BE2C (cell line): ENCODE results near the gene RNASE11.
A peak's percentile ranks its signal among the peaks of the same experiment; 100 is the strongest.

Experiments used
- DNase-seq: peaks from one replicate; pipeline ENCODE4 v3.0.0-alpha.2; 2020
- H3K27me3 ChIP-seq: fragments of 250-450 bp; sonication (Bioruptor Pico); 2 replicates; pipeline ENCODE4 v1.5.1; 2020; ENCODE audit warnings: mild to moderate bottlenecking
- H3K36me3 ChIP-seq: fragments of 250-450 bp; sonication (Bioruptor Pico); 2 replicates; pipeline ENCODE4 v1.5.1; 2020; ENCODE audit warnings: mild to moderate bottlenecking
- H3K4me1 ChIP-seq: fragments of 250-450 bp; sonication (Bioruptor Pico); 2 replicates; pipeline ENCODE4 v1.5.1; 2020
- H3K4me3 ChIP-seq: 2 replicates; pipeline ENCODE4 v1.5.1; 2011; ENCODE audit warnings: low read depth, low read length
- H3K9me3 ChIP-seq: fragments of 250-450 bp; sonication (Bioruptor Pico); 2 replicates; pipeline ENCODE4 v1.5.1; 2020
- TF ChIP-seq, protein P1 (sequence below): IDR thresholded peaks from 2 replicates; pipeline ENCODE4 v1.5.1; 2012; ENCODE audit warnings: mild to moderate bottlenecking, low read depth, low read length

RNASE11 gene

DNA sequence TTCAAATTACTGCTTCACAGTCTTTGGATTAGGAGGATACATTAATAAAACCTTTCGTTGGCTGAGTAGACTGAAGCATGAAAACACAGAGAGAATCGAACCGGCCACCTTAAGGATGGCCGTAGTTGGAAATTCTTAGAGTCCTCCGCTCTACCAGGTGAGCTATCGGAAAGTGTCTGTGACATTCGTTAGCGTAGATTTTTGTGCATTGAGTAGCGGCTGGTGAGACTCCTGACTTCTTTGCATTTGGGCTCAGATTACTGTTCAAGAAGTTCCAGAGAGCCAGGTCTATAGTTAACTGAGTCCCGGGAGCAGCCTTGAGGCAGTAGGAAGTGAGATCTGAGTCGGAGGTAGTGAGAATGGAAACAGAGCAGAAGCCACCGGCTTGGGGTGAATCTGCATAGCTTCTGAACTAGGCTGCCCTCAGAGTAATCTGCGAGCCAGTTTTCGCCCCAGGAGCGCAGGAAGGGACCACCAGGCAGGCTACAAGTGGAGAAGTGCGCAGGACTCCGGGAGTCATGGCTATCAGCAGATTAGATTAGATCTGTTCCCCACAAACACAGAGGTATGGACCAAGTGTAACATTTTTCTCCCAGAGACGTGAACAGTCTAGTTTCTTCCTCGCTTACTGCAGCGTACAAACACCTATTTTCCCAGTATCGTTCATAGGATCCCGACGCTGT, 42.7 kb upstream of the RNASE11 start:
- peak overlapping the region; percentile 77 for H3K4me3 ChIP-seq
- peaks cover 16% of the 10 kb centered on the region for H3K27me3 ChIP-seq
- H3K4me1 ChIP-seq = no peaks in the 10 kb centered on the region
- no peaks in the 10 kb centered on the region for H3K9me3 ChIP-seq
- no peaks in the 10 kb centered on the region for H3K36me3 ChIP-seq
- TF ChIP-seq, protein P1, sequence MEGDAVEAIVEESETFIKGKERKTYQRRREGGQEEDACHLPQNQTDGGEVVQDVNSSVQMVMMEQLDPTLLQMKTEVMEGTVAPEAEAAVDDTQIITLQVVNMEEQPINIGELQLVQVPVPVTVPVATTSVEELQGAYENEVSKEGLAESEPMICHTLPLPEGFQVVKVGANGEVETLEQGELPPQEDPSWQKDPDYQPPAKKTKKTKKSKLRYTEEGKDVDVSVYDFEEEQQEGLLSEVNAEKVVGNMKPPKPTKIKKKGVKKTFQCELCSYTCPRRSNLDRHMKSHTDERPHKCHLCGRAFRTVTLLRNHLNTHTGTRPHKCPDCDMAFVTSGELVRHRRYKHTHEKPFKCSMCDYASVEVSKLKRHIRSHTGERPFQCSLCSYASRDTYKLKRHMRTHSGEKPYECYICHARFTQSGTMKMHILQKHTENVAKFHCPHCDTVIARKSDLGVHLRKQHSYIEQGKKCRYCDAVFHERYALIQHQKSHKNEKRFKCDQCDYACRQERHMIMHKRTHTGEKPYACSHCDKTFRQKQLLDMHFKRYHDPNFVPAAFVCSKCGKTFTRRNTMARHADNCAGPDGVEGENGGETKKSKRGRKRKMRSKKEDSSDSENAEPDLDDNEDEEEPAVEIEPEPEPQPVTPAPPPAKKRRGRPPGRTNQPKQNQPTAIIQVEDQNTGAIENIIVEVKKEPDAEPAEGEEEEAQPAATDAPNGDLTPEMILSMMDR = no peak
- peak; percentile 49 for DNase-seq

DNA sequence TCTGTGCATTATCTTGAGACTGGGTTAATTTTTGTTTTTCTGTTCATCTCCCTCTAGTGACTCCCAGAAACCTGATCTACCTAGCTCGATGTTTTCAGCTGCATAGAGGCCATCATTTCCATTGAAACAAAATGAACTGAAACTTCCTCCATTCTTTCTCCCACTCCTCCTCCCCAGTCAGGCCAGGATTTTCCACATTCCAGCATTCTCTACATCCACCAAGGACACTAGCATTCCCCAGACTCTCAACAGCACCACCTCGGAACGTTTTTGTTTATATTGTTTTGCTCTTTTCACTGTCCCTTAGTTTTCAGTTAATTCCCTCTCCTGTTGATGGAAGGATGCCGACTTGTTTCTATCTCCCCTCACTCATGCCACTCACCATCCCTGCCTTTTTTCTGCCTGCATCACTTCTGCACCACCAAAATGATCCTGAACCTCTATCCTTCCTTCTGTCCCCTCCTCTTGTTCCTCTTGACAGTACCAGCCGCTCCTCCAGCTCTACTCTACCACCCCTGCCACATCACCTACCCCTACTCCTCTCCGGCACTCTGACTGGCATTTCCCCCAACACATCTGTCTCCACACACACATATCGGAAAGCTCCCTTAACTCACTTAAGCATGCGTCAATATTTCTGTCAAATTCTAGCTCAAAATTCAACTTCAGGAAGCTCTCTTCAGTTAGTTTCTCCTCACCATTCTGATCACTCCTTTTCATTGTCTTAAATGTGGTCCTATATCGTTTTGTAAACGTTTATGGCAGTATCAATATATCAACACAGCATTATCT, 40.5 kb upstream of the RNASE11 start:
- no peak overlapping the region for H3K4me3 ChIP-seq

DNA sequence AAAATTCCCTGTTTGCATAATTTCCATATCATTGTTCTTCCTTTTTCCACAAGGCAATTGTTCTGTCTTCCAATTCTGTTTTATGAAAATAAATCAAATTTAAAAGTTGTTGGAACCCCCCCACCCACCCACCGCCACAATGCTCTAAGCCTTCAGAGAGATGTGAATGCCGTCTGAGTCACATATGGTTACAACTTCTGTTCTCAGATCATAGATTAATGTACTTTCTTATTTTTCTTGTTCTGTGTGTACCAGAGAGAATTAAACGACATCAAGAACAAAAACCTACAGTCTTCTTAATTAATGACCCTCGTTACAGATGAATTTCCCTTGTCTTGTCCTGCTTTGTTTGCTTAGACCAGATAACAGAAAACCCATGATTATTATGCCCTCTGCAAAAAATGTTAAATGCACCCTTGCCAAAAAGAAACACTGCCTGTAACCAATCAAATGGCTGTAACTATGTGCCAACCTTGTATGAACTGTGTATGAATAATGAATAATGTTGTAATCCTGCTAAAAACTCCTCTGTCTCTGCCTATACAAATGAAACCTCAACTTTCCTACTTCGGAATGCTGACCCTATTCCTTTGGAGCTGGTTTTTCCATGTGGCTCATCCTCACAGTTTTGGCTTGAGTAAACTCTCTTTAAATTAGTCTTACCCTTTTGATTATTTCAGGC, 39.7 kb upstream of the RNASE11 start:
- Histone ChIP-seq H3K4me1 (no peaks in the 10 kb centered on the region), H3K9me3 (no peaks in the 10 kb centered on the region), H3K36me3 (no peaks in the 10 kb centered on the region), H3K4me3 (no peak overlapping the region), H3K27me3 (peaks cover 16% of the 10 kb centered on the region)
- no peak for DNase-seq
- TF ChIP-seq, protein P1 = no peak

More for the DNA sequence above, 40.5 kb upstream of the RNASE11 start:
- TF ChIP-seq, protein P1 = no peak
- no peaks in the 10 kb centered on the region for H3K36me3 ChIP-seq
- H3K9me3 ChIP-seq = no peaks in the 10 kb centered on the region
- H3K27me3 ChIP-seq = peaks cover 16% of the 10 kb centered on the region
- no peaks in the 10 kb centered on the region for H3K4me1 ChIP-seq
- DNase-seq = no peak

DNA sequence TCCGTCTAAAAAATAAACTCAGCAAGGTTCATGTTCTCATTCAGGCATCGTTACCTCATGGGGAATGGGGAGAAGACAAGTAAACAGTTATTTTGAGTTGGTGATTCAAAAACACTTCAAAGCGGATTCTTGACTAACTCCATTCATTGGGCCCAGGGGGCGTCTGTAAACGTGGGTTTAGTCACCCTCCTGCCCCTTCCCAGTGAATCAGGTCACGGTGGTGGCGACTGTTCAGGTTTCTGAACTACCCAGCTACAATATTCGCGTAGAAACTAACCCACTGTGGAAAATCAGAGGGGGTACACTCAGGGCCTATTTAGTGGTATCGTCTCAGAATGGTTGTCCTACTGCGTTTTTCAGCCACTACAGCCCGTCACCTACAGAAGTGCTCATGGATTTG, 38.5 kb upstream of the RNASE11 start:
- TF ChIP-seq, protein P1 = no peak
- no peaks in the 10 kb centered on the region for H3K9me3 ChIP-seq
- no peaks in the 10 kb centered on the region for H3K36me3 ChIP-seq
- no peaks in the 10 kb centered on the region for H3K4me1 ChIP-seq
- H3K27me3 ChIP-seq = peaks cover 16% of the 10 kb centered on the region
- DNase-seq = no peak
- peak overlapping the region; percentile 76 for H3K4me3 ChIP-seq

DNA sequence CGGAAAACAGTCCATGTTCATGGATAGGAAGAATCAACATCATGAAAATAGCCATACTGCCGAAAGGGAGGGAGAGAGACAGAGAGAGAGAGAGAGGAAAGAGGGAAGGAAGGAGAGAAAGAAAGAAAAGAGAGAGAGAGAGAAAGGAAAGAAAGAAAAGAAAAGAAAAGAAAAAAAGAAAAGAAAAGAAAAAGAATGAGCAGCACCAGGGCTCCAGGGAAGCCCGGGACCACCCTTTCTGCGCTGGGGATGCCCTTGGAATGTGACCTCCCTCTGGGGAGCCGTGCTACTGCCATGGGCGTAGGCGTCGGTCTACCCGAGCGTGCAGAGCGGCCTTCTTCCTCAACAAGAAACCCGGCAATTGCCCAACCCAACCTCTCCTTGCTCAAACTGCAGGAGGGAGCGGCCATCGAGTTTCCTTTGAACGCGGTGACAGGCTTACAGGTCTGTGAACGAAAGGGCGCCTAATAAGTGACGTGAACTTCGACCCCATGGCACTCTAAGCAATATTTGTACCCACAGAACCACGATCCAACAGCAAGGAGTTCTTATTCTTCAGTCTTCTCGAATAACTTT, 36.8 kb upstream of the RNASE11 start:
- TF ChIP-seq, protein P1 = no peak
- Histone ChIP-seq H3K9me3 (no peaks in the 10 kb centered on the region), H3K4me3 (peak overlapping the region; percentile 76), H3K4me1 (no peaks in the 10 kb centered on the region), H3K36me3 (no peaks in the 10 kb centered on the region), H3K27me3 (peaks cover 16% of the 10 kb centered on the region)
- peak; percentile 60 for DNase-seq
